ENCODE data around the gene SERBP1. TPM values are rescaled to one million over a fixed set of nuclear protein-coding genes. Genes with fewer than 3 reads are reported as not detected.

SERBP1 gene
- total RNA-seq, result 265 and 268 TPM in 2 replicates
- long read RNA-seq, full-length matches to known transcripts, result 355 of 425 reads
- long read RNA-seq, partial matches to known transcripts, result 40 of 425 reads
- long read RNA-seq, other reads (novel, unspliced or antisense), result 30 of 425 reads

DNA sequence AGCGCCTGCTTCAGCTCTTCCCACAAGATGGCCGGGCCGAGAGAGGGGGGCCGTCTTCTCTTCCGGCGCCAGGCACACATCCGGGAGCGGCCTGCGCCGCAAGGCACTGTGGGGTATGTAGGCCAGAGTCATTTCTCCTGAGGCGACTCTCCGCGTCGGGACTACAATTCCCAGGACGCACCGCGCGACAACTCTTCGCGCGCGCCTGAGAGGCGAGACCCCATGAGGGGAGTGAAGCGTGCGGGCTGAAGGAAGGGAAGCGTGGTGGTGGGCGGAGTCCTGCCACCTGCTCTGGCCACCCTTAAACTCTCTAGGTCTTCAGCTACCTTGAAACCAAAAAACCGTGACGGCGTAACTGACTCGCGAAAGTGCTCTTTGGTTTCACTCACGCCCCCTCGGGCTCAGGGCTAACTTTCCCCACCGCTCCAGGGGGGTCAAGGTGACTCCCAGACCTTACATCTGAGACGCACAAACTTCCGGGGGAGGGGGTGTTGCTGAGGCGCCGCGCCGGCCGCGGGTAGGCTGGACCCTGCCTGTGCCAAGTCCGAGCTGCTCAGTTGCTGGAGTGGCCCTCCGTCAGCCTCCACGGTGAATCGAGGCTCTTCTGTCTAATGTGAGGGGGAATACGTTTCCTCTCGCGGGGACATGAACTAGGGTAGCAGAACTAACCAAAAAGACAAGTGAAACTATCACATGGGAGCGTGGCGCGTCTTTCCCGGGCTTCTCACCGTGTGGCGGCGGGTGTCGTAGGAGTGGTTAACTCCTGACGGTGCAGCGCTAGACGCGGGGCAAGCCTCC lies at the start of gene SERBP1:
SERBP1 (minus strand) TSS at position 45 of the 798 bp plus-strand sequence. CDS start 102 bp downstream, outside the sequence.
- peak within 1 kb of the TSS; percentile 86 for H3K4me3 Mint-ChIP-seq (ENCODE audit: low read depth)

DNA sequence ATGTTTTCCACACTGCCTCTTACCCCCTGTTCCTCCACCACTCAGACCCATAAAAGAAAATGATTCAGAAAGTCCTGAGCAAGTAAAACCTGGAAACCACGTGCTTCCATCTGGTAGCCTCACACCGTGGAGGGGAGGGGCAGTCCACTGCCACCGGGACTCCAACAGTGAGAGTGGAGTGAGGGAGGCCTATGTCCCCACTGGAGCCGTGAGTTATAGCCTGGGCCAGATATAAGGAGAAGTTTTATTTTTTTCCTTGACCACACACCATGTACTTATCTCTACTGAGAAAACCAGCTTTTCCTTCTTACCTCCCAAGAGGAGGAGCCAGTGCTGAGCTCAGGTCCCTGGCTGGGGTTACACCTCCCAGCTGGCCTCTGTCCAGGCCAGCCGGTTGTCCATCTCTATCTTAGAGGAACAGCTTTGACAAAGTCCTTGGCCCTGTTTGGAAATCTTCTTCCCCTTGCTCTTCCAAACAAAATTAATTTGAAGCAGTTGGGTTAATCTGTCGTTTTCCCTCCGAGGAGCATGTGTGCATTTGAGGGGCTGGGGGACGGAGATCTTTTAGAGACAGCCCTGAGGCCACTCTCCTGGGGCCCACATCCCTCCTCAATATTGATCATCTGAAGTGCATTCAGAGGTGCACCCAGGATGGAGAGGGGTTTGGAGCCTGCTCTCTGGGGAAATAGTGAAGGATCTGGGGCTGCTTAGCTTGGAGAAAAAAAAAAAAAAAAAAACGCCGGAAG lies 49.1 kb upstream of the SERBP1 start:
- H3K36me3 Mint-ChIP-seq (ENCODE audit: insufficient read depth), result no peaks in the 10 kb centered on the region

More for the DNA sequence above, at the start of gene SERBP1:
- Mint-ChIP-seq H3K36me3 (ENCODE audit: insufficient read depth) (peaks cover 11% of the 10 kb centered on the region), H3K9me3 (ENCODE audit: low read depth) (no peaks in the 10 kb centered on the region), H3K4me1 (ENCODE audit: low read depth) (peaks cover 31% of the 10 kb centered on the region), H3K27ac (peak within 1 kb of the TSS; percentile 96), H3K27me3 (no peaks in the 10 kb centered on the region)
- DNase-seq (ENCODE audit: low spot score, unreplicated experiment), result peak; percentile 90
- TF ChIP-seq, protein P1, sequence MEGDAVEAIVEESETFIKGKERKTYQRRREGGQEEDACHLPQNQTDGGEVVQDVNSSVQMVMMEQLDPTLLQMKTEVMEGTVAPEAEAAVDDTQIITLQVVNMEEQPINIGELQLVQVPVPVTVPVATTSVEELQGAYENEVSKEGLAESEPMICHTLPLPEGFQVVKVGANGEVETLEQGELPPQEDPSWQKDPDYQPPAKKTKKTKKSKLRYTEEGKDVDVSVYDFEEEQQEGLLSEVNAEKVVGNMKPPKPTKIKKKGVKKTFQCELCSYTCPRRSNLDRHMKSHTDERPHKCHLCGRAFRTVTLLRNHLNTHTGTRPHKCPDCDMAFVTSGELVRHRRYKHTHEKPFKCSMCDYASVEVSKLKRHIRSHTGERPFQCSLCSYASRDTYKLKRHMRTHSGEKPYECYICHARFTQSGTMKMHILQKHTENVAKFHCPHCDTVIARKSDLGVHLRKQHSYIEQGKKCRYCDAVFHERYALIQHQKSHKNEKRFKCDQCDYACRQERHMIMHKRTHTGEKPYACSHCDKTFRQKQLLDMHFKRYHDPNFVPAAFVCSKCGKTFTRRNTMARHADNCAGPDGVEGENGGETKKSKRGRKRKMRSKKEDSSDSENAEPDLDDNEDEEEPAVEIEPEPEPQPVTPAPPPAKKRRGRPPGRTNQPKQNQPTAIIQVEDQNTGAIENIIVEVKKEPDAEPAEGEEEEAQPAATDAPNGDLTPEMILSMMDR (IDR thresholded peaks at IDR 0.05; ENCODE audit: unreplicated experiment), result no peak

DNA sequence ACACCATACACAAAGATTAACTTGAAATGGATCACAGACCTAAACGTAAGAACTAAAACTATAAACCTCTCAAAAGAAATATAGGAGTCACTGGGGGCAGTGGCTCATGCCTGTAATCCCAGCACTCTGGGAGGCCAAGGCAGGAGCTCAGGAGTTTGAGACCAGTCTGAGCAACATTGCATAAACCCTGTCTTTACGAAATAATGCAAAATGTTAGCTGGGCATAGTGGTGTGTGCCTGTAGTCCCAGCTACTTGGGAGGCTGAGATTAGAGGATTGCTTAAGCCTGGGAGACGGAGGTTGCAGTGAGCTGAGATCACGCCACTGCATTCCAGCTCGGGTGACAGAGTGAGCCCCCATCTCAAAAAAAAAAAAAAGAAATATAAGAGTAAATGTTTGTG lies 46.7 kb upstream of the SERBP1 start:
- no peak overlapping the region for H3K27ac Mint-ChIP-seq
- no peak for DNase-seq (ENCODE audit: low spot score, unreplicated experiment)
- H3K4me3 Mint-ChIP-seq (ENCODE audit: low read depth), result no peak overlapping the region
- H3K36me3 Mint-ChIP-seq (ENCODE audit: insufficient read depth), result no peaks in the 10 kb centered on the region
- no peaks in the 10 kb centered on the region for H3K4me1 Mint-ChIP-seq (ENCODE audit: low read depth)
- TF ChIP-seq, protein P1 (IDR thresholded peaks at IDR 0.05; ENCODE audit: unreplicated experiment), result no peak
- no peaks in the 10 kb centered on the region for H3K27me3 Mint-ChIP-seq
- no peaks in the 10 kb centered on the region for H3K9me3 Mint-ChIP-seq (ENCODE audit: low read depth)

More for the DNA sequence above, 49.1 kb upstream of the SERBP1 start:
- TF ChIP-seq, protein P1 (IDR thresholded peaks at IDR 0.05; ENCODE audit: unreplicated experiment), result no peak
- Mint-ChIP-seq H3K27ac (no peak overlapping the region), H3K4me3 (ENCODE audit: low read depth) (no peak overlapping the region), H3K9me3 (ENCODE audit: low read depth) (no peaks in the 10 kb centered on the region), H3K27me3 (no peaks in the 10 kb centered on the region), H3K4me1 (ENCODE audit: low read depth) (no peaks in the 10 kb centered on the region)
- DNase-seq (ENCODE audit: low spot score, unreplicated experiment), result no peak

DNA sequence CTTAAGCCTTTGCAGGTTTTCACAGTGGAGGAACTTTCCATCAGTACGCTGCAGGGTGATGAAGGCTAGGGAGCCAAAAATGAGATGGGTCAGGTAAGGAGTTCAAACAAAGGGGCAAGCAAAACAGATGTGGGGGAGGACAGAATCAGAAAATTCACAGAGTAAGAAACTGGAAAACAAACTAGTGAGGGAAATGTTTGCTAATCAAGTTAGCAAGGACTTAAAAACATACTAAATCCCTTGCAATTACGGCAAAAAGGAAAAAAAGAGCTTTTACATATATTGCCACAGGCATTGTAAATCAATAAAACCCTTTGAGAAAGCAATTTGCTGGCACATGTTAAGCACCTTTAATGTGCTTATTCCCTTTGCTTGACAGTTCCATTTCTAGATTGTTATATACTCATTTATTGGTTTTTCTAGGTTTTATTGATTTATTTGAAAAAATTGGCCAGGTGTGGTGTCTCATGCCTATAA lies 45.8 kb upstream of the SERBP1 start:
- no peaks in the 10 kb centered on the region for H3K27me3 Mint-ChIP-seq

More for the DNA sequence above, 45.8 kb upstream of the SERBP1 start:
- no peaks in the 10 kb centered on the region for H3K4me1 Mint-ChIP-seq (ENCODE audit: low read depth)
- H3K4me3 Mint-ChIP-seq (ENCODE audit: low read depth), result no peak overlapping the region
- no peaks in the 10 kb centered on the region for H3K36me3 Mint-ChIP-seq (ENCODE audit: insufficient read depth)
- no peak overlapping the region for H3K27ac Mint-ChIP-seq
- TF ChIP-seq, protein P1 (IDR thresholded peaks at IDR 0.05; ENCODE audit: unreplicated experiment), result no peak
- DNase-seq (ENCODE audit: low spot score, unreplicated experiment), result no peak
- no peaks in the 10 kb centered on the region for H3K9me3 Mint-ChIP-seq (ENCODE audit: low read depth)

All from progenitor cell of endocrine pancreas (in vitro differentiated cells).